Stimulated activated CD8-positive, alpha-beta memory T cell treated with anti-CD3 and anti-CD28 coated beads, Interleukin-4, amount 100 ng/mL, for 48 hours (primary cell): ENCODE measurements around the gene UBE3D.
"Not testable (repeated sequence)": the region's sequence is repeated elsewhere in the genome, so short reads cannot be mapped to it uniquely, and the experiment has no call there.

Source experiments
- DNase-seq: peaks from one replicate; pipeline ENCODE4 v3.0.0-alpha.2; 2020

UBE3D gene

DNA sequence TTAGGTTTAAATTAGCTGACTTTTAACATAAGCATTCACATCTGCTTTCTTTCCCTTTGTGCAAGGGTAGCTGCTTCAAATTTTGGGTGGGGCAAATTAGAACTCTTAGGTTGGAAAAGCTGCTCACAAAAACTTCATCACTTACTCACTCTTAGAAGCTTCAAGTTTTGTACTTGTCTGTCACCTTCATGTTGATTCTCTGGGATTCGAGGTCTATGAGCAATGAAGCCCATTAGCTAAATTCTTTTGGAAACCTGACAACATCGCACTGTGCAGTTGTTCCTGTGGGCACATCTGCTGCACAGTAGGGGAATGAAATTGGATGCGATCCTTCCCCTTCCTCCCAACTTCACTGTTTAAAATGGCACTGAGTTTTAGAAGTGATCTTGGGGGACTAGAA is 156.1 kb downstream of the UBE3D start:
- DNase-seq: no peak

DNA sequence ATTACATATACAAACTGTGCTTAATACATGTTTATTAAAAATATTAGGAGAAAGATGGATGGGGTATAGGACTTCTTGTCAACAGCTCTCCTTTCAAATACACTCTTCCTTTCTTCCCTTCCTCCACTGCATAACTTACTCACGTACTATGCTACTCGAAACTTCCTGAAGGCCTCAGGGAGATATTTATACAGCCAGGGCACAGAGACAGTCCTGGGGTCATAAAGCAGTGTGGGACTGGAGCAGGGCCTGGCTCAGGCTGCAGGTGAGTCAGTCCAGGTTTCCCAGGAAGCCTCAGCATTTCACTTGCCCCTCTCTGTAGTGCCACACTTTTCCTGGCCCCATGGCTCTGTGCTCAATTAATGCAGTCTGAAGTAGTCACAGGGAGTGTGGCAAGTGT is 157.0 kb downstream of the UBE3D start:
- no peak for DNase-seq

GRCh38 chr6:82906951-82907350 is 158.7 kb downstream of the UBE3D start:
- DNase-seq: no peak

- DNase-seq: no peak
These were observed 159.2 kb downstream of the UBE3D start for GRCh38 chr6:82906489-82906888.

- DNase-seq: no peak
These were observed 160.8 kb downstream of the UBE3D start for GRCh38 chr6:82904860-82905259.

DNA sequence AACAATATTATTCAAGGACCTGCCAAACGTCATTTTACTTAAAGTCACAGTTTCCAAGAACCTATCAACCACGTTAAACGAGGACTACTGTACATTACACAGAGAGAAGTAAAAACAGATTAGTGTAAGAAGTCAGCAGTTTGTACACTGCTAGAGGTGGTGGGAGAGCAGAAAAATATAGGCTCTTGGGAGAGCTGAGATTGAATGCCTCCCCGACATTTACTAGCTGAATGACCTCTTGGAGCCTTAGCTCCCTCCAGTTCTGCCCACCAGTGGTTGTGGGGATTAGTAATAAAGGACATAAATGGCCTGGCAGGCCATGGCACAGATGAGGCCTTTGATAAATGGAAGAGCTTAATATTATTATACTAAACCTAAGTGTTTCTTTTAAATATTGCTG is 161.4 kb downstream of the UBE3D start:
- no peak for DNase-seq

DNA sequence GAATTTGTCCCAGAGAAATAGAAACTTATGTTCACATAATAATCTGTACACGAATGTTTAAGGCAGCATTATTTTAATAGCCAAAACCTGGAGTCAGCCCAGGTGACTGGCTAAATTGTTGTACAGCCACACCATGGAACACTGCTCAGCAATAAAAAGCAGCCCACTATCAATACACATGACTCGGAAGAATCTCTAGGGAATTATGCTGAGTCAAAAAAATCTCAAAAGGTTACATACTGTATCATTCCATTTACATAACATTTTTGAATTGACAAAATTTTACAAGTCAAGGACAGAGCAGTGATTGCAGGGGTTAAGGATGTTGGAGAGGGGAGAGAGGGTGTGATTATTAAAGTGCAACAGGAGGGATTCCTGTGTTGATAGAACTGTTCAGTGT is 163.4 kb downstream of the UBE3D start:
- no peak for DNase-seq

DNA sequence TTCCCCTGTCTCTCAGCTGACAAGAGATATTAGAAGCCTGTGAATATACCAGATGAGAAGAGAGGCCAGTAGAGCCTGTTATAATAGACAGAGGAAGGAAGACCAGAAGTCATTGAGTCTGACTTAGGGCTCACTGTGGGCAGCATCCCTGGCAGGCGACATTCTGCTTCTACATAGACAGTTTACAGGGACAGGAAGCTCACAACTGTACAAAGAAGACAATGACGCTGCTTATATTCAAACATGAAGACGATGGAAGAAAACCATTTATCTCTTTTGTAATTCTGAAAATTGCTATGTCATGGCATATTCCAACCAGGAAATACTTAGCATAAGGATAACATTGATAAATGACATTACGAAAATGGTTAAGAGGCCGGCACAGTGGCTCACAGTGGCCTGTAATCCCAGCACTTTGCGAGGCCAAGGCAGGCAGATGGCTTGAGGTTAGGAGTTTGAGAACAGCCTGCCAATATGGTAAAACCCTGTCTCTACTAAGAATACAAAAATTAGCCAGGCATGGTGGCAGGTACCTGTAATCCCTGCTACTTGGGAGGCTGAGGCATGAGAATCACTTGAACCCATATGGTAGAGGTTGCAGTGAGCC is 170.9 kb downstream of the UBE3D start:
- DNase-seq: no peak

DNA sequence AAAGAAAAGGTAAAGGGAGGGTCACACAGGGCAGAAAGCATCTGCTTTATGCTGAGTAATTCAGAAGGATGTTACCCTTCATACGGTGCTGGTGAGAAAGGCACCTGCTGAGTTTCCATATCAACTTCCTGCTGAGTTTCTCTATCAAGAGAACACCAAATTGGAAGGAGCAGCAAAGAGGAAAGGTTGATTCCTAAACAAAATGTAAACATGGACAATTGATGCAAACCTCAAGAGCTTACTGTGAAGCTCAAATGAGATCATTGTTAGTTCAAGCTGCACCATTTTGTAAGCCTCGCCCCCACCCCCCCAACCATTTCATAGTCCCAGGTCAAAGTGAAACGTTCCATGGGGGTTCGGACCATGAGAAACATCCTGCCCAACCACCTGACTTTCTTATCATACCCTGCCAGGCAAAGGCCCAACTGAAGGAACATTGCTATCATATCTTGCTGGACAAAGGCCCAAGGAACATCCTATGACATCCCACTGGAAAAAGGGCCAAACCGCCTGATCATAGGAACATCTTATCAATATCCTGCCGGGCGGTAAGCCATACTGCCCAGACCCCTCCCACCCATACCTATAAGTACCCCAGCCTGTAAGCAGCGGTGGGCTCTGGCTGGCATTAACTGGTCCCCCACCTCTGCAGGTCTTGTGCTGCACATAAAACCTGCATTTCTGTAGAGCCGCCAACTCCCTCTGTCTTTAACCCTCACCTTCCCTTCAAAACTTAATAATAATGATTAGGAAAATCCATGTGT is 171.6 kb downstream of the UBE3D start:
- DNase-seq: no peak

DNA sequence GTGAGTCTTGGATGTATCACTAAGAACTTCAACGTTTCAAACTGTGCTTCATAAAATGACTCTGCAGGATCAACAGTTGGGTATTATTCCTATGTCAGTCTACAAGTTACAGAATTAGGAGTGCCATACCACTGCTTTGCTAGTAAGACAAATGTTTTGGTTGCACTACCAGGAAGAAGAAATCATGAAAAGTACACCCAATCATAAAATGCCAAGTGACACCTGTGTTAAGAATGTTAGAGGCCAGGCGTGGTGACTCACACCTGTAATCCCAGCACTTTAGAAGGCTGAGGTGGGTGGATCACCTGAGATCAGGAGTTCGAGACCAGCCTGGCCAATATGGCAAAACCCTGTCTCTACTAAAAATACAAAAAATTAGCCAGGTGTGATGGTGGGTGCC is 174.1 kb downstream of the UBE3D start:
- not testable (repeated sequence) for DNase-seq

- no peak for DNase-seq
These were observed 174.6 kb downstream of the UBE3D start for GRCh38 chr6:82891076-82891475.

GRCh38 chr6:82890240-82890639 is 175.4 kb downstream of the UBE3D start:
- no peak for DNase-seq

GRCh38 chr6:82889143-82889542 is 176.5 kb downstream of the UBE3D start:
- no peak for DNase-seq

GRCh38 chr6:82882363-82883023 is 183.1 kb downstream of the UBE3D start:
- DNase-seq: no peak

- no peak for DNase-seq
These were observed 184.1 kb downstream of the UBE3D start for GRCh38 chr6:82881519-82881918.

DNA sequence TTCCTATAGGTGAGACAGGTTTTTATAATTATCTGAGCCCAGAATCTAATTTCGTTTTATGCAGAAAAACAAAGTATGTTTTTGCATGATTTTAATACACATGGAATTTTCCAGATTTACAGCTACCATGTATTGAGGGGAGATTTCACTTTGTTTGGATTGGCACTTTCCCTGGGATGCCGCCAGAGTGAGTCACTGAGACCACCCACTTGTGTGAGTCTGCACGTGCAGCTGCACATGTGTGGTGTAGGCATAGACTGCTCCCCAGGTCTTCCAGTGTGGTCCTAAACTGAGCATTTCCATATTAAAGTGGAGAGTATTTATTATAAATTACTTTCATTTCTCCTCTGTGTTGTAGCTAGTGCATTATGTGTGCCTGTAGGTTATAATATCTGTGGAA is 186.8 kb downstream of the UBE3D start:
- no peak for DNase-seq

DNA sequence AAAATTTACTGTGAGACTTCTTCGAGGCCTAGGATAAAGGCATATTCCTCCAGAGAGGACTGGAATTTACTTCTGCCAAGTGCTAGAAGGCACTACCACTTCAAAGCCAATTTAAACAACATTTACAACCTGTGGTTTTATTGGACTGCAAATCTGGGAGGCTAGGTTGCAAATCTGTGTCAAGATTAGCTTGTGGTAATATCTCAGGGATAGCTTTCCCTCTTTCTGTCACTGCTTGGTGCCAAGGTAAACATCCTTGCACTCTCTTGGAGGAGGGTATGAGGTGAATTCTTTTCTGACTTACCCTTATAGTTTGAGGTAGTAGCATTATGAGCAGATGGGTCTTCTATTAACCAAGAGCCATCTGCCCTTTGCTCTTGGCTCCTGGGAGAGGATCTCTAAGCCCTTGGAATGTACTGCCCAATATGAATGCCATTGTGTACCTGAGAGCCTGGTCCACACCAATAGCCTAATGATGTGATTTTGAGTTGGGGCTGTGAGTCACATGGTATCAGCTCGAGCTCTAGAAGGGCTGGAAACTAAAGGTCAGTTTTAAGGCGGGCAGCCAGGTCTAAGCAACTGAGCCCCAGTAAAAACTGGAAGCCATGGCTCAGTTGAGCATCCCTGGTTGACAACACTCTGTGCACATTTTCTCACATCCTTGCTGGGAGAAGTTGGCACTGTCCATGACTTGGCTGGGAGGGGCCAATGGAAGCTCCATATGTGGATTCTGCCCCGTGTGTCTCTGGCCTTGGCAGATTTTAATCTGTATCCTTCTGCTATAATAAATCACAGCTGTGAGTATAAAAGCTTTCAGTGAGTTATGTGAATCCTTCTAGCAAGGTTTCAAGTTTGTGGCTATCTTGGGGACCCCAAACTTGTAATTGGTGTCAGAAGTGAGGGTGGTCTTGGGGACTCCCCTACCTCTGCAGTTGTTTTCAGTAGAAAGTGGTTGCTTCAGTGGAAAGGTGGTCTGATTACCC is 188.1 kb downstream of the UBE3D start:
- no peak for DNase-seq

DNA sequence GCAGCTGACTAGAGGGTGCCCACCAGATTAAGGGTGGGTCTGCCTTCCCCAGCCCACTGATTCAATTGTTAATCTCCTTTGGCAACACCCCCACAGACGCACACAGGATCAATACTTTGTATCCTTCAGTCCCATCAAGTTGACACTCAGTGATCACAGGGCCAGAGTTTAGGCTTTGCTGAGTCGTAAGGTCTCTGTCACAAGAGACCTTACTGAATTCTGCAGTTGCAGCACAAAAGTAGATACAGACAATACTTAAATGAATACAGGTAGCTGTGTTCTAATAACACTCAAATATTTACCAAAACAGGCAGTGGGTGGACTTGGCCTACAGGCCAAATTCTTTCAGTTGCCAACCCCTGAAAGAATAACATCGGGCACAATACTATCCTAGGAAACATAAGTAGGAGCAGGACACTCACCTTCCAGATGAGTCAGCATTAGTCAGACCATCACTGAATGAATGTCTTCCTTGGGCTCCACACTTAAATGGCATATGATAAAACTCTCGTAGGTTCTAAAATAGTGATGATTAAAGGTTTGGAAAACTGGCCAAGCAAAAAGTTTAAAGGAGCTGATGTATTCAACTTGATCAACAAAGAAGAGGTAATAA is 190.0 kb downstream of the UBE3D start:
- DNase-seq: no peak

GRCh38 chr6:82874867-82875266 is 190.8 kb downstream of the UBE3D start:
- no peak for DNase-seq

DNA sequence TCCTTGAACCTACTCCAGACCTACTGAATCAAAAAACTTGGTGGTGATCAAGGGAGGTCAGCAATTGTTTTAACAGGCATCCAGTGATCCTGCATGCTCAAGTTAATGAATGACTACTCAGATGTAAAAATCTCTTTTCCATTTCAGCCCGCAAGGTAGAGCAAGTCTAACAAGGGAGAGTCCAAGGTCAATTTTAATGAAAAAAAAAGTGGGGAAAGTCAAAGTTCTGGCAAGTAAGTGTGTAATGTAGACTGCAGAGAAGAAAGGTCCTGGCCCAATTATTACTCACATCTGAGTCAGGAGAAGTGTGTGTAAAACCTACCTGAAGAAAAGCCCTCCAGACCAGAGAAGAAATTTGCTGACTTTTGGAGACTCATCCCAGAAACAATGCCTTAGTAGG is 193.5 kb downstream of the UBE3D start:
- no peak for DNase-seq

GRCh38 chr6:82870582-82871172 is 195.0 kb downstream of the UBE3D start:
- DNase-seq: no peak

DNA sequence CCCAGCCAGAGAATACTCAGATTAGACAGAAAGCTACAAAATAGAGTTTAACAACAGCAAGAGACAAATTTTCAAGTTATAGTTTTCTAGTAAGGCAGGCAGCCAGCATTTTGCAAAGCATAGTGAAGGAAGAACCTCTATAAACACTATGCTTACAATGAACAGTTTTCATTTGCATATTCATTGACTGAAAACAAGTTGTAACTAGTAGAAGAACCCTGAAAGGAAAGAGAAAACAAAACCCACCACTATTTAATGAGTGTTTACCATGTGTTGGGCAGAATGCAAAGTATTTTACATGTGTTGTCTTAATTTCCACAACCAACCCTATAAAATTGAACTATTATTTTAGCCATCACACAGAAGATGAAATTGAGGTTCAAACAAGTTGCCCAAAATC is 196.1 kb downstream of the UBE3D start:
- no peak for DNase-seq
